GM12873 (cell line): ENCODE measurements around the gene CFP.
A peak's percentile ranks its signal among the peaks of the same experiment; 100 is the strongest.

ENCODE experiments used
- CTCF ChIP-seq: IDR thresholded peaks from 2 replicates; pipeline ENCODE4 v1.5.1; 2012; ENCODE audit warnings: low read depth, mild to moderate bottlenecking, moderate library complexity, low read length, control low read depth; ENCODE audit not compliant: insufficient read depth; ENCODE audit errors: missing control alignments

The CFP gene

DNA sequence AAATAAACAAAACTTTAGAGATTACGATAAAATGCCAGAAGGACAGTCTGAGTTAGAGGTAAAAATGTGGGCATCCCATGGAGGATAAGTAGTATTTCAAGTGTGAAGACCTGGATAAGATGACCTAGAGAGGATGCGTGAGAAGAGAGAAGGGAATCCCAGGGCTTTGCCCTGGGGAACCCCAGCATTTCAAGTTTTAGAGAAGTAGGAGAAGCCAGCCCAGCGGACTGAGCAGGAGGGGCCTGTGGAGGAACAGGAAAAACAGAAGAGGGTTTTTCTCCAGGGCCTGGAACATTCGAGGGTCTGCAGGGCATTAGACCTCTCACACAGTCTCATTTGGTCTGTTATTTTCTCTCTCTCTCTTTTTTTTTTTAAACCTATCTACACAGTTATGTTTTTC lies 2.9 kb upstream of the CFP start:
- no peak for TF ChIP-seq CTCF

GRCh38 chrX:47631676-47632075 lies 1.9 kb upstream of the CFP start:
- no peak for TF ChIP-seq CTCF

- peak; percentile 47 for TF ChIP-seq CTCF
Measured at GRCh38 chrX:47628982-47629381, 748 bp downstream of the CFP start.

DNA sequence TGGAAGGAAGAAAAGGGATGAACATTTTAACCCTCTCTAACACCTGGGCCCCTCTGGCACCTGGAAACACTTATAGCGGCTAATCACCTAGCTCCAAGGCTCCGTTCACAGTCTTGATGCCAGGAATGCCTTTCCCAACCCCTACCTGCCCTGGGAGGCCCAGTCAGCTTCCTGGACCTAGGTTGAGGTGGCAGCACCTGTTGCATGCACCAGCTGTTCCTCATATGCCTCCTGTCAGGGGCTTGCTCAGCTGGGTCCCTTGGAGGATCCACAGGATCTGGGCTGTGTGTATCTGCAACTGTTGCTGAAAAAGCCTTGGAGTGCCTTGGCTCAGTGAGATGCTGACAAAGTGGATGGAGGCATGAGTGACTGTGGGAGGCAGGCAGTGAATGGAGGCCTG lies 4.4 kb downstream of the CFP start:
- TF ChIP-seq CTCF: no peak

DNA sequence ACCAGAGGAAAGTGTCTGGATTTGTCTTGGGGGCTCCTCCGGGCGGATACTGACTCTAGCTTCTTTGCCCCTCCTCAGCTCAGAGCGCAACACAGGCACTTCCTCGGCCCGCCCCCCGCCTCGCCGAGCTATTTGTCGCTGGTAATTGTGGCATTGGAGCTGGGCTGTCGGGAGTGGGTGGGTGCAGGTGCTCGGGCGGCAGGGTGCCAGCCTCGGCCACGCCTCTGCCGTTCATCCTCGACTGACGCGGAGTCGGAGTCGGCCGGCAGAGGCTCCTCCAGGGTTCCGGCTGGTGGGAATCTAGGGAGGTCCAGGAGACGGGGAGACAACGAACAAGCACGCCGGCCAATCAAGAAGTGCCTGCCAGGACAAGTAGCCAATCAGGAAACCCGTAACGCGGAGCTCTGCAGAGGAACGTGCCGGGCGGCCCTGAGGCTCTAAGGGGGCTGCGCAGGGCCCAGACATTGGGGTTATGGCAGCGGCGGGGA lies 6.1 kb downstream of the CFP start:
- TF ChIP-seq CTCF: no peak

DNA sequence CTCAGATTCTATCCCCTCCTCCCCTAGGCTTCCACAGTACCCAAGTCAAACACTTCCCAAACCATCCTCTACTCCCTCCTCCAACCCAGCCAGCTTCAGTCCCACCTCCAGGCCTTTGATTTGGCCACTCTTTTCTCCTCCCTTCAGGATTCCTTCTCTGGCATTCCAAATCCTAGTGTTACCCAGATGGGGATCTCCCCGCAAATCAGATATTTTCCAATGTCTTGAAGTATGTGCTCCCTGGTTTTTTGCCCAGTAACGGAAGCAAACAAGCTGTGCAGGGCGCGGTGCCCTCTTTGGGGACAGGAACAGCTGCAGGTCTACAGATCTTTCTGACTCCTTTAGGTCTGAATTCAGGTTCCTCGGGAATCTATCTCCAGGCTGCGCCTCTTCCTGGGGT lies 7.9 kb downstream of the CFP start:
- no peak for TF ChIP-seq CTCF

- TF ChIP-seq CTCF: no peak
Measured at GRCh38 chrX:47620303-47620685, 9.4 kb downstream of the CFP start.
